HCT116 (cell line): Measurements from ENCODE around the gene CRLF3. TPM values are rescaled to one million over a fixed set of nuclear protein-coding genes. Genes with fewer than 3 reads are reported as not detected.

Experiments
- ATAC-seq: fragments of 200-7000 bp; cut with Tn5 transposase; 2 replicates; pipeline ENCODE4 v1.9.1; 2020; ENCODE audit warnings: mild to moderate bottlenecking, moderate library complexity
- BruUV-seq: library from RNA; stranded (reverse); fragments of 400-500 nt; replicated peaks from 2 replicates; lab custom pipeline; 2021; lab: Mats Ljungman, UMichigan
- CTCF ChIA-PET: fragments of 300-600 bp; sonication (Branson Sonifier 250); formaldehyde crosslinking; loops from one replicate; lab custom pipeline; 2021; ENCODE audit warnings: antibody characterized with exemption; lab: Charles Lee
- POLR2A ChIA-PET: fragments of 300-600, 350-600 bp; sonication (Branson Sonifier 250); formaldehyde crosslinking; loops from one replicate; lab custom pipeline; 2021; ENCODE audit warnings: antibody characterized with exemption; lab: Charles Lee
- RAD21 ChIA-PET, 2 experiments: fragments of 300-600 bp; sonication (Branson Sonifier 250); formaldehyde crosslinking; loops; one replicate each; lab custom pipeline; 2023; ENCODE audit warnings: low total read pairs in 2 of 2; ENCODE audit not compliant: uncharacterized antibody in 2 of 2, unreplicated experiment in 2 of 2, low non-redundant PET in 1 of 2; lab: Charles Lee
- DNase-seq: peaks from one replicate; pipeline ENCODE4 v3.0.0-alpha.2; 2010; ENCODE audit warnings: low read depth, low spot score
- H2AFZ ChIP-seq: fragments of 200-600 bp; shearing (Covaris generic), sonication (generic); 2 replicates; pipeline ENCODE4 v1.6.1; 2017; ENCODE audit warnings: low read depth, mixed run types, mixed read lengths, antibody characterized with exemption, low read length; ENCODE audit not compliant: poor library complexity, severe bottlenecking
- H3K27ac ChIP-seq: 2 replicates; pipeline ENCODE4 v1.5.1; 2012; ENCODE audit warnings: low read depth, low read length
- H3K27me3 ChIP-seq: fragments of 200-600 bp; sonication (generic); 2 replicates; pipeline ENCODE4 v1.6.1; 2016; ENCODE audit warnings: mixed run types, low read length, mixed read lengths; ENCODE audit not compliant: insufficient read depth
- H3K36me3 ChIP-seq, 2 experiments: fragments of 200-500 bp in 1 of 2; fragments of 200-600 bp in 1 of 2; sonication (Bioruptor generic) in 1 of 2; sonication (generic) in 1 of 2; 2 replicates each; pipeline versions ENCODE4 v1.5.1 to v1.6.1; 2014 to 2016; ENCODE audit warnings: low read length in 2 of 2, inconsistent platforms in 1 of 2, mixed read lengths in 1 of 2, mixed run types in 1 of 2; ENCODE audit not compliant: insufficient read depth in 2 of 2, control insufficient read depth in 1 of 2
- H3K4me1 ChIP-seq, 2 experiments: fragments of 200-600 bp in 1 of 2; sonication (generic) in 1 of 2; 2 replicates each; pipeline versions ENCODE4 v1.5.1 to v1.6.1; 2012 to 2017; ENCODE audit warnings: low read length in 2 of 2, inconsistent platforms in 1 of 2, mild to moderate bottlenecking in 1 of 2, mixed read lengths in 1 of 2, mixed run types in 1 of 2, moderate library complexity in 1 of 2; ENCODE audit not compliant: insufficient read depth in 2 of 2, control insufficient read depth in 1 of 2
- H3K4me2 ChIP-seq: fragments of 200-600 bp; sonication (generic); 2 replicates; pipeline ENCODE4 v1.6.1; 2017; ENCODE audit warnings: mixed run types, low read length, mixed read lengths
- H3K4me3 ChIP-seq, 2 experiments: fragments of 200-600 bp in 1 of 2; sonication (generic) in 1 of 2; replicated peaks in 1 of 2; 2 replicates each; pipeline ENCODE4 v1.5.1; 2011 to 2016; ENCODE audit warnings: low read length in 2 of 2, control low read depth in 1 of 2, low read depth in 1 of 2, mild to moderate bottlenecking in 1 of 2, mixed read lengths in 1 of 2, mixed run types in 1 of 2
- H3K79me2 ChIP-seq: fragments of 200-600 bp; sonication (generic); 2 replicates; pipeline ENCODE4 v1.6.1; 2017; ENCODE audit warnings: mild to moderate bottlenecking, mixed run types, low read length, moderate library complexity, mixed read lengths; ENCODE audit not compliant: insufficient read depth
- H3K9ac ChIP-seq: fragments of 200-600 bp; sonication (generic); 2 replicates; pipeline ENCODE4 v1.6.1; 2016; ENCODE audit warnings: low read length, mixed read lengths
- H3K9me2 ChIP-seq: fragments of 200-600 bp; sonication (generic), shearing (Covaris generic); 2 replicates; pipeline ENCODE4 v1.6.1; 2017; ENCODE audit warnings: mixed run types, mild to moderate bottlenecking, moderate library complexity; ENCODE audit not compliant: insufficient read depth
- H3K9me3 ChIP-seq, 2 experiments: fragments of 200-500 bp in 1 of 2; fragments of 200-600 bp in 1 of 2; sonication (Bioruptor generic) in 1 of 2; sonication (generic) in 1 of 2; 2 replicates each; pipeline ENCODE4 v1.6.1; 2014 to 2017; ENCODE audit warnings: low read length in 2 of 2, mixed read lengths in 2 of 2, inconsistent platforms in 1 of 2, low read depth in 1 of 2, mild to moderate bottlenecking in 1 of 2, mixed run types in 1 of 2, moderate library complexity in 1 of 2; ENCODE audit not compliant: control insufficient read depth in 1 of 2, insufficient read depth in 1 of 2
- H4K20me1 ChIP-seq: fragments of 200-600 bp; sonication (generic), shearing (Covaris generic); 2 replicates; pipeline ENCODE4 v1.6.1; 2017; ENCODE audit warnings: mixed run types, mild to moderate bottlenecking, moderate library complexity; ENCODE audit not compliant: insufficient read depth
- CEBPB ChIP-seq: IDR thresholded peaks from 2 replicates; pipeline ENCODE4 v1.6.1; 2012; ENCODE audit warnings: low read depth
- EGR1 ChIP-seq: IDR thresholded peaks from 2 replicates; pipeline ENCODE4 v1.6.1; 2012; ENCODE audit warnings: low read depth
- ELF1 ChIP-seq: IDR thresholded peaks from 2 replicates; pipeline ENCODE4 v1.6.1; 2012; ENCODE audit warnings: low read depth, borderline replicate concordance
- FOSL1 ChIP-seq: IDR thresholded peaks from 2 replicates; pipeline ENCODE4 v1.6.1; 2012; ENCODE audit warnings: low read depth
- JUND ChIP-seq: IDR thresholded peaks from 2 replicates; pipeline ENCODE4 v1.6.1; 2012
- POLR2A ChIP-seq: IDR thresholded peaks from 2 replicates; pipeline ENCODE4 v1.7.0; 2011; ENCODE audit warnings: borderline replicate concordance; ENCODE audit not compliant: insufficient read depth, insufficient read length; ENCODE audit errors: extremely low read depth
- POLR2AphosphoS5 ChIP-seq: IDR thresholded peaks from 2 replicates; pipeline ENCODE4 v1.6.1; 2011; ENCODE audit warnings: mild to moderate bottlenecking, low read depth, low read length, moderate library complexity
- RAD21 ChIP-seq: IDR thresholded peaks from 2 replicates; pipeline ENCODE4 v1.6.1; 2012; ENCODE audit warnings: low read depth, mild to moderate bottlenecking
- REST ChIP-seq: IDR thresholded peaks from 2 replicates; pipeline ENCODE4 v1.6.1; 2012; ENCODE audit warnings: low read depth
- SIN3A ChIP-seq: IDR thresholded peaks from 2 replicates; pipeline ENCODE4 v1.6.1; 2012; ENCODE audit warnings: low read depth
- SRF ChIP-seq: IDR thresholded peaks from 2 replicates; pipeline ENCODE4 v1.6.1; 2012; ENCODE audit warnings: low read depth
- YY1 ChIP-seq: IDR thresholded peaks from 2 replicates; pipeline ENCODE4 v1.6.1; 2011; ENCODE audit warnings: low read length, low read depth, moderate library complexity, mild to moderate bottlenecking; ENCODE audit not compliant: insufficient replicate concordance; ENCODE audit errors: extremely low read depth
- ZBTB33 ChIP-seq: IDR thresholded peaks from 2 replicates; pipeline ENCODE4 v1.6.1; 2011; ENCODE audit warnings: mild to moderate bottlenecking, low read length, moderate library complexity; ENCODE audit not compliant: insufficient replicate concordance; ENCODE audit errors: extremely low read depth
- ZFX ChIP-seq: fragments of 450-650 bp; IDR thresholded peaks from 2 replicates; pipeline ENCODE4 v1.6.1; 2017
- ZNF274 ChIP-seq: fragments of 200-500 bp; sonication (Bioruptor generic); IDR thresholded peaks from 2 replicates; pipeline ENCODE4 v1.6.1; 2014; ENCODE audit warnings: mild to moderate bottlenecking, low read depth, low read length, inconsistent platforms
- intact Hi-C: fragments of 100-400 bp; cut with micrococcal nuclease; formaldehyde crosslinking; loops from 2 replicates; pipeline ENCODE4 v1.10.0; 2022
- total RNA-seq: library from RNA; stranded (reverse); gene quantifications from one replicate; pipeline ENCODE4 v1.2.1, GENCODE V29; 2021; ENCODE audit not compliant: unreplicated experiment

CRLF3 gene
- total RNA-seq, 1 experiment from 2014 or later: 32.4 TPM

GRCh38 chr17:30827082-30827481 is 2.6 kb upstream of the CRLF3 start:
- ATAC-seq (no peak), DNase-seq (no peak)
- peaks cover 17 to 41% of the 10 kb centered on the region in 2 experiments for H3K4me1 ChIP-seq
- ChIA-PET POLR2A (interaction anchor here (0.7 kb wide), 1 partner anchor 80 kb away, joined by 6 read pairs; no protein-coding TSS in a partner anchor), CTCF (no interaction called here), RAD21 (no interaction called here)
- TF ChIP-seq ELF1: no peak
- TF ChIP-seq POLR2A: no peak
- TF ChIP-seq FOSL1: no peak
- TF ChIP-seq ZNF274: no peak
- TF ChIP-seq SIN3A: no peak
- TF ChIP-seq SRF: no peak
- TF ChIP-seq RAD21: no peak
- no peak for TF ChIP-seq EGR1
- H3K4me2 ChIP-seq: peak overlapping the region; percentile 78
- H3K9me3 ChIP-seq: no peaks in the 10 kb centered on the region
- intact Hi-C loops: loop anchor here (2.0 kb wide), 1 partner anchor 486 kb away; no protein-coding TSS in a partner anchor
- H3K36me3 ChIP-seq: no peaks in the 10 kb centered on the region
- H3K79me2 ChIP-seq: peaks cover 26% of the 10 kb centered on the region
- no peaks in the 10 kb centered on the region for H3K27me3 ChIP-seq
- no peak overlapping the region for H3K4me3 ChIP-seq
- no peak overlapping the region for H3K27ac ChIP-seq
- H3K9ac ChIP-seq: no peak overlapping the region
- 0 out of 2 replicates have a peak, but pooled peaks cover 3% of the 10 kb centered on the region for H4K20me1 ChIP-seq
- H2AFZ ChIP-seq: no peak overlapping the region
- H3K9me2 ChIP-seq: no peaks in the 10 kb centered on the region
- BruUV-seq: no TSS peak

GRCh38 chr17:30824002-30824355 is 513 bp downstream of the CRLF3 start:
- intact Hi-C loops: no loop called here
- RAD21 ChIA-PET: no interaction called here
- Histone ChIP-seq H3K27me3 (no peaks in the 10 kb centered on the region), H3K4me2 (peak overlapping the region; percentile 78), H3K9me2 (no peaks in the 10 kb centered on the region), H3K9me3 (no peaks in the 10 kb centered on the region), H2AFZ (peak overlapping the region; percentile 13), H3K27ac (peak overlapping the region; percentile 94), H4K20me1 (peaks cover 7% of the 10 kb centered on the region; the same call in 1 of the 2 replicates), H3K9ac (peak overlapping the region; percentile 80), H3K4me3 (peak overlapping the region; percentile 77 to 81), H3K79me2 (peaks cover 55% of the 10 kb centered on the region), H3K4me1 (peaks cover 15 to 33% of the 10 kb centered on the region in 2 experiments), H3K36me3 (peaks cover 0 to 3% of the 10 kb centered on the region in 2 experiments; a peak in 1 of 4 replicates)
- DNase-seq (no peak), ATAC-seq (peak; percentile 4)
- no peak for TF ChIP-seq YY1
- no peak for TF ChIP-seq ZNF274
- no peak for TF ChIP-seq ZBTB33
- TF ChIP-seq POLR2AphosphoS5: no peak
- no peak for TF ChIP-seq POLR2A
- no peak for TF ChIP-seq SIN3A
- no peak for TF ChIP-seq EGR1
- TF ChIP-seq CEBPB: no peak
- TF ChIP-seq REST: no peak
- no peak for TF ChIP-seq JUND
- TF ChIP-seq ZFX: no peak
- POLR2A ChIA-PET: no interaction called here
- BruUV-seq: no TSS peak
- CTCF ChIA-PET: interaction anchor here (0.9 to 2.4 kb wide), 4 partner anchors 13 to 488 kb away, joined by 3 to 7 read pairs (median 5); partner anchors contain the start of gene GOSR1
